H7 (cell line): ENCODE data around the gene DIP2B. TPM values are rescaled to one million over a fixed set of nuclear protein-coding genes. Genes with fewer than 3 reads are reported as not detected.

Experiments used
- DNase-seq: peaks from one replicate; pipeline ENCODE4 v3.0.0; 2012
- H3K27me3 ChIP-seq: 2 replicates; pipeline ENCODE4 v1.6.0; 2011; ENCODE audit warnings: mild to moderate bottlenecking, low read length; ENCODE audit not compliant: control insufficient read depth, insufficient read depth
- H3K36me3 ChIP-seq: replicated peaks from 2 replicates; pipeline ENCODE4 v1.5.1; 2011; ENCODE audit warnings: low read length; ENCODE audit not compliant: control insufficient read depth, insufficient read depth
- H3K4me3 ChIP-seq: 2 replicates; pipeline ENCODE4 v1.5.1; 2011; ENCODE audit warnings: low read depth, mild to moderate bottlenecking, control low read depth, low read length, moderate library complexity; ENCODE audit not compliant: insufficient read depth
- total RNA-seq: library from RNA; depleted of rRNA; stranded (reverse); fragments of >200 nt; shearing (Covaris generic); gene quantifications from 2 replicates; pipeline ENCODE4 v1.2.3, GENCODE V29; 2014; rRNA removed

Gene DIP2B
- total RNA-seq, 1 experiment from 2014 or later = 13.7 TPM

DNA sequence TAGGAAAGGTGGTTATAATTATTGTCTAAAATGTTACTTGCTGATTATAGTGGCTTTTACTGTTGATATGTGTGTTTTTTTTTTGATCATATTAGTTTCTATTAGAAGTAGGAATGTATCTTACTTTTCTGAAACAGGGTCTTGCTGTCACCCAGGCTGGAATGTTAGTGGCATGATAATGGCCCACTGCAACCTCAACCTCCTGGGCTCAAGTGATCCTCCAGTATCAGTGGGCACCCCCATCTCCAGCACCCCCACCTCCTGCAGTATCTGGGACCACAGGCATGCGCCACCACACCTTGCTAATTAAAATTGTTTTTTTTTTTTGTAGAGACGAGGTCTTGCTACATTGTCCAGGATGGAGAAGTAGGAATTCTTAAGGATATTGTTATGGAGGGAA is 270.5 kb downstream of the DIP2B start:
- DNase-seq = no peak
- no peaks in the 10 kb centered on the region for H3K36me3 ChIP-seq
- no peaks in the 10 kb centered on the region for H3K27me3 ChIP-seq
- H3K4me3 ChIP-seq = no peak overlapping the region

DNA sequence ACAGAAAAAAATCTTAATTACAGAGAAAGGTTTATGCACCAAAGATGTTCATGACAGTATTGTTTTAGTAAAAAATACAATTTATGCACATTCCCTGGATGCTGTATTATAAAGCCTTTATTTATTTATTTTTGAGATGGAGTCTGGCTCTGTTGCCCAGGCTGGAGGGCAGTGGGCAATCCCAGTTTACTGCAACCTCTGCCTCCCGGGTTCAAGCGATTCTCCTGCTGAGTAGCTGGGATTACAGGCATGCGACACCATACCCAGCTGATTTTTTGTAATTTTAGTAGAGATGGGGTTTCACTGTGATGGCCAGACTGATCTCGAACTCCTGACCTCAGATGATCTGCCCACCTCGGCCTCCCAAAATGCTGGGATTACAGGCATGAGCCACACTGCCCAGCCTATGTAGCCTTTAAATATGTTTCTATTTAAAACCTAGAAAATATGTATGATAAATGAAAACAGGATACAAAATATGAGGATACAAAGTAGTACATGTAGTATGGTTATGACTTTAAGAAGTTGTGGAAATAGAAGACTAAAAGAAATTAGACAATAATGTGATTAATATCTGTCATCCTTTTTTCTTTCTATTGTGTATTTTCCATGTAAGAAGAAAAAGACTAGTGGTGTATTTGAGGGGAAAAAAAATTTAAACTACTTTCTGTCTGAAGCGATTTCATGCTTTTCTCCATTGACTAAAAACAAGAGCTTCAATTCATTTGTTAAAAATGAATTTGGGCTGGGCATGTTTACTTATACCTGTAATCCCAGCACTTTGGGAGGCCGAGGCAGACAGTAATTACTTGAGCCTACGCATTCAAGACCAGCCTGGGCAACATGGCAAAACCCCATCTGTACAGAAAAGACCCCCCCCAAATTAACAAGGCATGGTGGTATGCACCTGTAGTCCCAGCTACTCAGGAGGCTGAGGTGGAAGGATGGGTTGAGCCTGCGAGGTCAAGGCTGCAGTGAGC is 272.3 kb downstream of the DIP2B start:
- Histone ChIP-seq H3K27me3 (no peaks in the 10 kb centered on the region), H3K4me3 (no peak overlapping the region), H3K36me3 (no peaks in the 10 kb centered on the region; the same call in 1 of the 2 replicates)
- no peak for DNase-seq

DNA sequence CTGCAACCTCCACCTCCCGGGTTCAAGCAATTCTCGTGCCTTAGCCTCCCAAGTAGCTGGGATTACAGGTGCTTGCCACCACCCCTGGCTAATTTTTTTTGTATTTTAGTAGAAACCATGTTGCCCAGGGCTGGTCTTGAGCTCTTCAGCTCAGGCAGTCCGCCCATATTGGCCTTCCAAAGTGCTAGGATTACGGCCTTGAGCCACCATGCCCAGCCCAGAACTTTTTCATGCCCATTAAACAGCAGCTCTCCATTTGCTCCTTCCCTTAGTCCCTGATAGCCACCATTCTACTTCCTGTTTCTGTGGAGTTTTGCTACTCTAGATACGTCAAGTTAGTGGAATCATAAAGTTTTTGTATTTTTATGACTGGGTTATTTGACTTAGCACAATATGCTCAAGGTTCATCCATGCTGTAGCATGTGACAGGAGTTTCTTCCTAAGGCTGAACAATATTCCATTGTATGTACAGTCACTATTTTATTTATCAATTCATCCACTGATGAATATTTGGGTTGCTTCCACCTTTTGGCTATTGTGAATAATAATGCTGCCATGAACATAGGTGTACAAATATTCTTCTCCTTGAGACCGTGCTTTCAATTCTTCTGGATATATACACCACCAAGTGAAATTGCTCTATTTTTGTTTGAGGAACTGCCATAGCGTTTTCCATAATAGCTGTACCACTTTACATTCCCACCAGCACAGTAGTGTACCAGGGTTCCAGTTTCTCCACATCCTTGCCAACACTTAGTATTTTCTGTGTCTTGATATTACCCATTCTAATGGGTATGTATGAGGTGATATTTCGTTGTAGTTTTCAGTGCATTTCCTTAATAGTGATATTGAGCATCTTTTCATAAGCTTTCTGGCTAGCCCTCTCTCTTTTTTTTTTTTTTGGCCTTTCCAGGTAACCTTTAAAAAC is 274.1 kb downstream of the DIP2B start:
- Histone ChIP-seq H3K27me3 (no peaks in the 10 kb centered on the region), H3K4me3 (no peak overlapping the region), H3K36me3 (no peaks in the 10 kb centered on the region; the same call in 1 of the 2 replicates)
- no peak for DNase-seq

DNA sequence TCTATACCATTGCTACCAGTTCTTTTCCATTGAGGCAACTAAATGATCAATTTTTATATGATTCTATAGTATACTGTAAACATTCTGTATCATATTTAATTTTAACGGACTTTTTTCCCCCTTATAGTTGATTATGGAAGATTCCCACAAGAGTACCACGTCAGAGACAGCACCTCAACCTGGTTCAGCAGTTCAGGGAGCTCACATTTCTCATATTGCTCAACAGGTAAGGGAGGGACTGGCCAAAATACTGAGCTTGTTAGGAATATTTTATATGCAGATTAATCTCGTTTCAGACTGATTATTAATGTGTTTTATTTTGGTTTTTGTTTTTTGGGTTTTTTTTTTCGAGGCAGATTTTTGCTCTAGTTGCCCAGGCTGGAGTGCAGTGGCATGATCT is 275.2 kb downstream of the DIP2B start:
- no peaks in the 10 kb centered on the region; the same call in 1 of the 2 replicates for H3K36me3 ChIP-seq
- no peaks in the 10 kb centered on the region for H3K27me3 ChIP-seq
- H3K4me3 ChIP-seq = no peak overlapping the region
- DNase-seq = no peak

DNA sequence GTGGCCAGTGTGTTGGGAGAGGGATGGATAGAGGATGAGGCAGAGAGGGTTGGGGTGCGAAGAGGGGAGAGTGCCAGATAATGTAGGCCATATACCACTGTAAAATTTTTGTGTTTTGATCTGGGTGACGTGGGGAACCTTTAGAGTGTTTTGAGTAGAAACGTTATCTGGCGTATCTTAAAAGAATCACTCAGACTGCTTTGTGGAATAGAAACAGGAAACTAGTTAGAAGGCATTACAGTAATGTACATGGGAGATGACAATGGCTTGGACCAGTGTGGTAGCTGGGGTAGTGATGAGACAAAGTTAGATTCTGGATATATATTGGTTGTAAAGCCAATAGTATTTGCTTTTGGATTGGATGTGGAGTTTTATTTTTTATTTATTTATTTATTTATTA is 279.7 kb downstream of the DIP2B start:
- Histone ChIP-seq H3K4me3 (no peak overlapping the region), H3K27me3 (no peaks in the 10 kb centered on the region), H3K36me3 (no peaks in the 10 kb centered on the region; the same call in 1 of the 2 replicates)
- no peak for DNase-seq

DNA sequence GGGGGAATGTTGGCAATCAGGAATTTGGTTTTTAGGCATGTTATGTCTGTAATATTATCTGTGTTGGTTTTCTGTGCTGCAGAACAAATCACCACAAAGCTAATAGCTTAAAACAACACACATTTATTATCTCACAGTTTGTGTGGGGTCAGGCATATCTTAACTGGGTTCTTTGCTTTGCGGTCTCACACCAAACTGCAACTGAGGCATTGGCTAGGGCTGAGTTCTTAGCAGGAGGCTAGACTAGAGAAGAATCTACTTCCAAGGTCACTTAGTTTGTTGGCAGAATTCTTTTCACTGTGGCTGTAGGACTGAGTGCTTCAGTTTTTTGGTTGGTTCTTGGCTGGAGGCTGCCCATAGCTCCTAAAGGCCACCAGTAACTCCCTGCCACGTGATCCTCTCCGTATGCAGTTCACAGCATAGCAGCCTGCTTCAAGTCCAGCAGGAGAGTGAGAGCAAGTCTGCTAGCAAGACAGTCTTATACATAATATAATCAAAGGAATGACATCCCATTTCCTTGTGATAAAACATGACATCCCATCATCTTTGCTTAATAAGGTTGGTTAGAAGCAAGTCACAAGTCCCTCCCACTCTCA is 280.7 kb downstream of the DIP2B start:
- Histone ChIP-seq H3K4me3 (no peak overlapping the region), H3K27me3 (no peaks in the 10 kb centered on the region), H3K36me3 (no peaks in the 10 kb centered on the region; the same call in 1 of the 2 replicates)
- DNase-seq = no peak

DNA sequence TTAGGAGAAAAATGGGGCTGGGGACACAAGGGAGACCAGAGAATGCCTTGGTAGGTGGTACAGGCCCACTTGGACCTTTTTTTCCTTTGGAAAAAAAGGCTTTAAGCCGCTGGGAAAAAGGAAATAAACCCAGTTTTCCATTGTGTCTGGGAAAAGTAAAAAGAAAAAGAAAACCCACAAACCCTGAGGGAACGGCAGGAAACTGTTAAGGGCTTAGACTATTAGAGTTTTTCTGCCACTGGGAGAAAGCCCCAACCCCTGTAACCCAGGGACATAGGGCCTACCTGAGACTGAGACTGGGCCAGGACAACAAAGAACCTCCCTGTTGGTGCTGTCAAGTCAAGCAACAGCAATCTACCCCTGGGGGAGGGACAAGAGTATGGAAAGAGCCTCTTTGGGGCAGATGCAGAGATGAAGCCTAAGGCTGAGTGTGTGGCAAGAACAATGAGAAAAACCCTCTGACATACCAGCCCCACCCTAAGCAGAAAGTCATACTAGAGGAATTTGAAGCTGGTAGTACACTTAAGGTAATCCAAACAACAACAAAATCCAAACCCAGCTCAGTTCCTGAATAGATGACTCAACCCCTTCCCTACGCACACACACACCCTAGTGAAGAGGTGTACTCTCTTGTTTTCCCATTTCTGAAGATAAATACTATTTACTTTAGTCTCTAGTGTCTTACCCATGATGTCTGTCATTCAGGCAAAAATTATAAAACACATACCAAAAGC is 281.9 kb downstream of the DIP2B start:
- Histone ChIP-seq H3K36me3 (no peaks in the 10 kb centered on the region), H3K27me3 (no peaks in the 10 kb centered on the region), H3K4me3 (no peak overlapping the region)
- no peak for DNase-seq

DNA sequence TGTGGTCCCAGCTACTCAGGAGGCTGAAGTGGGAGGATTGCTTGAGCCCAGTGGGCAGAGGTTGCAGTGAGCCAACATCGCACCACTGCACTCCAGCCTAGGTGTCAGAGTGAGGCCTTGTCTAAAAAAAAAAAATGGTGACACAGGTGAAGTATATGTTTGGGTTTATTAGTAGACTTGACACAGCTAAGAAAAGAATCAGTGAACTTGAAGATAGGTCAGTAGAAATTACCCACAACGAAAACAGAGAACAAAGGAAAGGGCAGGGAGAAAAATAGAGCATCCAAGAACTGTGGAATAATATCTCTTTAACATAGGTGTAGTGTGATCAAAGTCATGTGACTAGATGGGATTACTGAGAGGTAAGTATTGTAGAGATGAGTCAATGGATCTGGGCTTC is 282.8 kb downstream of the DIP2B start:
- H3K27me3 ChIP-seq = no peaks in the 10 kb centered on the region
- H3K36me3 ChIP-seq = no peaks in the 10 kb centered on the region
- DNase-seq = no peak
- no peak overlapping the region for H3K4me3 ChIP-seq

DNA sequence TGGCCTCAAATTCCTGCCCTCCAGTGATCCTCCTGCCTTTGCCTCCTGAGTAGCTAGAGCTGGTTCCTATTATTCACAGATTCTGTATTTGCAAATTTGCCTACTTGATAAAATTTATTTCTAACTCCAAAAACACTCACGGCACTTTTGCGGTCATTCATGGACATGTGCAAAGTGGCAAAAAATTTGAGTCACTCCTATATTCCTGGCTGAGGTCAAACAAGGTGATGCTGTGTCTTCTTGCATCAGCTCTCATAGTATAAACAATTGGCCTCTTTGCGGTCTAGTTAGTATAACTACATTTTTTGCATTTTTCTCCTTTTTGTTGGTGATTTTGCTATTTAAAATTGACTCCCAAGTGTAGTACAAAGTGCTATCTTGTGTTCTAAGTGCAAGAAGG is 283.8 kb downstream of the DIP2B start:
- H3K36me3 ChIP-seq = no peaks in the 10 kb centered on the region
- H3K27me3 ChIP-seq = no peaks in the 10 kb centered on the region
- no peak for DNase-seq
- H3K4me3 ChIP-seq = no peak overlapping the region

DNA sequence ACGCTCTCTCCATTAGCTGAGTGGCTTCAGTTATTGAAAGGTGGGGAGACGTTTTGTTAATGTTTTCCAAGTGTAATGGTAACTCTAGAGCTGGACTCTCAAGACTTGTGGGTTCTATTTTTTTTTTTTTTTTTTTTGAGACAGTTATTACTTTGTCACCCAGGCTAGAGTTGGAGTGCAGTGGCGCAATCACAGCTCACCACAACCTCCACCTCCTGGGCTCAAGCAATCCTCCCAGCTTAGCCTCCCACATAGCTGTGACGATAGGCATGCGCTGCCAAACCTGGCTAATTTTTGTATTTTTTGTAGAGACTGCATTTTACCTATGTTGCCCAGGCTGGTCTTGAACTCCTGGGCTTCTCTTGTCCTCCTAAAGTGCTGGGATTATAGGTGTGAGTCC is 285.3 kb downstream of the DIP2B start:
- no peak overlapping the region for H3K4me3 ChIP-seq
- no peak for DNase-seq
- no peaks in the 10 kb centered on the region for H3K27me3 ChIP-seq
- no peaks in the 10 kb centered on the region for H3K36me3 ChIP-seq

Other genes with a start within 250 kb of the DIP2B start
- 34.0 and 53.2 TPM in 2 replicates for gene LIMA1, start 221.5 kb upstream of the DIP2B start, total RNA-seq
- gene FAM186A, start 108.4 kb upstream of the DIP2B start, total RNA-seq = not detected in 2 replicates
- 23.1 and 24.7 TPM in 2 replicates for gene LARP4, start 104.1 kb upstream of the DIP2B start, total RNA-seq